ENCODE results near the gene STK24. TPM values are rescaled to one million over a fixed set of nuclear protein-coding genes. Genes with fewer than 3 reads are reported as not detected.
"Not testable (repeated sequence)": the region's sequence is repeated elsewhere in the genome, so short reads cannot be mapped to it uniquely, and the experiment has no call there.

STK24 gene
- total RNA-seq, 1 donor: 82.2 TPM

DNA sequence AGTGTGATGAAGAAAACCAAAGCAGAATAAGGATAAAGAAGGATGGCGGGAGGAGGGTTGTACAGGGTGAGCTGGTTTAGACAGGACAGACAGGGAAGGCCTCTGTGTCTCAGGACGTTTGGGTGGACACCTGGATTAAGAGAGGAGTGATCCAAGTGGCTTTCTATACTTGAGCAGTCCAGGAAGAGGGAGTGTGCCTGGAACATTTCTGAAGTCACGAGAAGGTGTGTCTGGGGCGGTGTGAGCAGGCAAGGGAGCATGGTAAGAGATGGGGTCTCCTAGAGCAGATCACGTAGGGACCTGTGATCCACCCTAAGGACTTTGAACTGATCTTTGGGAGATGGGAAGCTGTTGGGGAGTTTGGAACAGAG is 15.4 kb upstream of the STK24 start:
- no peak overlapping the region for H2AFZ ChIP-seq (ENCODE audit: low read length)
- no peaks in the 10 kb centered on the region for H3K4me1 ChIP-seq (ENCODE audit: insufficient read depth, low read length)
- no peaks in the 10 kb centered on the region for H3K79me2 ChIP-seq (ENCODE audit: insufficient read depth, low read length)
- no peaks in the 10 kb centered on the region for H4K20me1 ChIP-seq (ENCODE audit: insufficient read depth, low read length)
- H3K27ac ChIP-seq (ENCODE audit: low read depth, low read length): no peak overlapping the region
- no peaks in the 10 kb centered on the region for H3K9me3 ChIP-seq (ENCODE audit: low read depth, low read length)
- TF ChIP-seq, protein P1, sequence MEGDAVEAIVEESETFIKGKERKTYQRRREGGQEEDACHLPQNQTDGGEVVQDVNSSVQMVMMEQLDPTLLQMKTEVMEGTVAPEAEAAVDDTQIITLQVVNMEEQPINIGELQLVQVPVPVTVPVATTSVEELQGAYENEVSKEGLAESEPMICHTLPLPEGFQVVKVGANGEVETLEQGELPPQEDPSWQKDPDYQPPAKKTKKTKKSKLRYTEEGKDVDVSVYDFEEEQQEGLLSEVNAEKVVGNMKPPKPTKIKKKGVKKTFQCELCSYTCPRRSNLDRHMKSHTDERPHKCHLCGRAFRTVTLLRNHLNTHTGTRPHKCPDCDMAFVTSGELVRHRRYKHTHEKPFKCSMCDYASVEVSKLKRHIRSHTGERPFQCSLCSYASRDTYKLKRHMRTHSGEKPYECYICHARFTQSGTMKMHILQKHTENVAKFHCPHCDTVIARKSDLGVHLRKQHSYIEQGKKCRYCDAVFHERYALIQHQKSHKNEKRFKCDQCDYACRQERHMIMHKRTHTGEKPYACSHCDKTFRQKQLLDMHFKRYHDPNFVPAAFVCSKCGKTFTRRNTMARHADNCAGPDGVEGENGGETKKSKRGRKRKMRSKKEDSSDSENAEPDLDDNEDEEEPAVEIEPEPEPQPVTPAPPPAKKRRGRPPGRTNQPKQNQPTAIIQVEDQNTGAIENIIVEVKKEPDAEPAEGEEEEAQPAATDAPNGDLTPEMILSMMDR (IDR thresholded peaks at IDR 0.05; ENCODE audit: extremely low read depth, low read depth, low read length): no peak
- no peak for DNase-seq (ENCODE audit: insufficient read length, low spot score, missing footprints)
- no peak overlapping the region for H3K4me3 ChIP-seq (ENCODE audit: insufficient read depth, low read length)
- H3K27me3 ChIP-seq (ENCODE audit: insufficient read depth, low read length): peaks cover 3% of the 10 kb centered on the region
- H3K4me2 ChIP-seq (ENCODE audit: insufficient read depth, low read length): no peak overlapping the region
- no peaks in the 10 kb centered on the region for H3K36me3 ChIP-seq (ENCODE audit: insufficient read depth, low read length)

GRCh38 chr13:98591721-98592361 is 14.9 kb upstream of the STK24 start:
- peaks cover 3% of the 10 kb centered on the region for H3K27me3 ChIP-seq (ENCODE audit: insufficient read depth, low read length)
- no peak overlapping the region for H3K4me3 ChIP-seq (ENCODE audit: insufficient read depth, low read length)
- no peaks in the 10 kb centered on the region for H3K36me3 ChIP-seq (ENCODE audit: insufficient read depth, low read length)
- H3K4me2 ChIP-seq (ENCODE audit: insufficient read depth, low read length): no peak overlapping the region
- H3K27ac ChIP-seq (ENCODE audit: low read depth, low read length): no peak overlapping the region
- H2AFZ ChIP-seq (ENCODE audit: low read length): no peak overlapping the region
- no peaks in the 10 kb centered on the region for H3K4me1 ChIP-seq (ENCODE audit: insufficient read depth, low read length)
- TF ChIP-seq, protein P1 (IDR thresholded peaks at IDR 0.05; ENCODE audit: extremely low read depth, low read depth, low read length): no peak
- DNase-seq (ENCODE audit: insufficient read length, low spot score, missing footprints): no peak
- no peaks in the 10 kb centered on the region for H4K20me1 ChIP-seq (ENCODE audit: insufficient read depth, low read length)
- no peaks in the 10 kb centered on the region for H3K9me3 ChIP-seq (ENCODE audit: low read depth, low read length)
- H3K79me2 ChIP-seq (ENCODE audit: insufficient read depth, low read length): no peaks in the 10 kb centered on the region

DNA sequence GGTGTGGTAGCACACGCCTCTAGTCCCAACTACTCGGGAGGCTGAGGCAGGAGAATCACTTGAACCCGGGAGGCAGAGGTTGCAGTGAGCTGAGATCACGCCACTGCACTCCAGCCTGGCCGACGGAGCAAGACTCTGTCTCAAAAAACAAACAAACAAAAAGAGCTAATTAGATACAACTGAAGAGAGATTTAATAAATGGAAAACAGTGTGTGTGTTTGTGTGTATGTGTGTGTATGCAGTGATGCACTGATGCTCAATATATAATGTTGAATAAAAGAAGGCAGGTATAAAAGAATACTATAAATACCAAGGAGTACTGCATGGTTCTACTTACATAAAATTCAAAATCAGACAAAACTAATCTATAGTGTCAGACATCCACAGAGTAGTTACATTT is 13.6 kb upstream of the STK24 start:
- not testable (repeated sequence) for H3K4me1 ChIP-seq (ENCODE audit: insufficient read depth, low read length); H3K27me3 ChIP-seq (ENCODE audit: insufficient read depth, low read length); DNase-seq (ENCODE audit: insufficient read length, low spot score, missing footprints); H3K79me2 ChIP-seq (ENCODE audit: insufficient read depth, low read length); H3K4me2 ChIP-seq (ENCODE audit: insufficient read depth, low read length); H3K27ac ChIP-seq (ENCODE audit: low read depth, low read length); H4K20me1 ChIP-seq (ENCODE audit: insufficient read depth, low read length); H2AFZ ChIP-seq (ENCODE audit: low read length); H3K36me3 ChIP-seq (ENCODE audit: insufficient read depth, low read length); H3K4me3 ChIP-seq (ENCODE audit: insufficient read depth, low read length); H3K9me3 ChIP-seq (ENCODE audit: low read depth, low read length)

DNA sequence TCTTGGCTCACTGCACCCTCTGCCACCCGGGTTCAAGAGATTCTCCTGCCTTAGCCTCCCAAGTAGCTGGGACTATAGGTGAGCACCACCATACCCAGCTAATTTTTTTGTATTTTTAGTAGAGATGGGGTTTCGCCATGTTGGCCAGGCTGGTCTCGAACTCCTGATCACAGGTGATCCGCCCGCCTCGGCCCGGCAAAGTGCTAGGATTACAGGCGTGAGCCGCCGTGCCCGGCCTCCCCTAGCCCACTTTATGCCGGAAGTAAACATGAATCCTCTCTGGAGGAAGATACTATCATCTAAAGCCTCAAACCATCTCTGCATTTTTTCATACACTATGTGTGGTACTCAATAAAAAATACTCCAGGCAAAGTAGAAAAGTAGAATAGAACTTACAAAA is 12.6 kb upstream of the STK24 start:
- H3K27ac ChIP-seq (ENCODE audit: low read depth, low read length); H3K4me1 ChIP-seq (ENCODE audit: insufficient read depth, low read length); H3K27me3 ChIP-seq (ENCODE audit: insufficient read depth, low read length); H2AFZ ChIP-seq (ENCODE audit: low read length); H3K79me2 ChIP-seq (ENCODE audit: insufficient read depth, low read length); H3K36me3 ChIP-seq (ENCODE audit: insufficient read depth, low read length); H3K4me3 ChIP-seq (ENCODE audit: insufficient read depth, low read length); DNase-seq (ENCODE audit: insufficient read length, low spot score, missing footprints); H3K9me3 ChIP-seq (ENCODE audit: low read depth, low read length); H3K4me2 ChIP-seq (ENCODE audit: insufficient read depth, low read length); H4K20me1 ChIP-seq (ENCODE audit: insufficient read depth, low read length): not testable (repeated sequence)

DNA sequence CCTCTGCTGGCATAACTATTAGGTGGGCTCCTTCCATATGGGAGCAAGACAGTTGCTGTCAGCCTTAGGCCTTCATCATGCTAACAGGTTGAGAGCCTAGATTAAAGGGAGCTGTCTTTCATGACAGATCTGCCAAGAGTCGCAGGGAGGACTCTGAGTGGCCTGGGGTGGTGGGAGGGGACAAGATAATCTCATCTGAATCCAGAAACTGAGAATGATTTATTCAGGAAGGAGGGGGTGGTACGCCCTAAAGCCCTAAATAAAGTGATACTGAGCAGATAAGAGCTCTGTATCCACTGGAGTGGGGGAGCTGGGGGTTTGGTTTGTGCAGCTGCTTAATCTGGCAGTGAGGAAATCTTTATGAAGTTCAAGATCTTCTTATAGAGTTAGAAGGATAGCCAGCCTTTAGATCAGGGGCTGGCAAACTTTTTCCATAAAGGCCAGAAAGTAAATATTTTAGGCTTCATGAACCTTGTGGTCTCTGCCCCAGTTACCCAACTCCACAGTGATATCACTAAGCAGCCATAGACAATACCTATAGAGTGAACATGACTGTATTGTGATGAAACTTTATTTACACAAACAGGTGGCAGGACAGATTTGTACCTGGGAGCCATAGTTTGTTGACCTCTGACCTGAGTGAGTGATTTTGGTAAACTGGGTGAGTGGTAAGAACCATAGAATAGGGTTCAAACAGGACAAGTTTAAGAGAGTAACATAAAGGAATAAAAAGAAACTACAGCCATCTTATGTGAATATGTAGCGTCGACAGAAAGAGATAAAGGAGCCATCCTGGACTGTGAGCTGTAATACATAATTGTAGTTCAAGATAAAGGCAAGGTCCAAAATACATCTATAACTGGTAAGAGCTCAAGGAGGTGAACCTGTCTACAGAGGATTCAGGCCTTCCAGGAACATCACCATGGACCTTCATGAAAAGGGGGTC is 9.8 kb upstream of the STK24 start:
- H3K4me2 ChIP-seq (ENCODE audit: insufficient read depth, low read length): no peak overlapping the region
- no peaks in the 10 kb centered on the region for H3K79me2 ChIP-seq (ENCODE audit: insufficient read depth, low read length)
- no peak overlapping the region for H3K4me3 ChIP-seq (ENCODE audit: insufficient read depth, low read length)
- no peaks in the 10 kb centered on the region for H3K36me3 ChIP-seq (ENCODE audit: insufficient read depth, low read length)
- TF ChIP-seq, protein P1 (IDR thresholded peaks at IDR 0.05; ENCODE audit: extremely low read depth, low read depth, low read length): no peak
- DNase-seq (ENCODE audit: insufficient read length, low spot score, missing footprints): no peak
- H2AFZ ChIP-seq (ENCODE audit: low read length): no peak overlapping the region
- H3K27me3 ChIP-seq (ENCODE audit: insufficient read depth, low read length): no peaks in the 10 kb centered on the region
- no peaks in the 10 kb centered on the region for H4K20me1 ChIP-seq (ENCODE audit: insufficient read depth, low read length)
- H3K4me1 ChIP-seq (ENCODE audit: insufficient read depth, low read length): peaks cover 25% of the 10 kb centered on the region
- H3K27ac ChIP-seq (ENCODE audit: low read depth, low read length): no peak overlapping the region
- no peaks in the 10 kb centered on the region for H3K9me3 ChIP-seq (ENCODE audit: low read depth, low read length)

All from osteoblast (primary cell).